GM23338 (cell line): ENCODE measurements around the gene TSPAN3. TPM values are rescaled to one million over a fixed set of nuclear protein-coding genes. Genes with fewer than 3 reads are reported as not detected.

Experiments used
- CREB1 ChIP-seq: fragments of 250-450 bp; sonication (Bioruptor Pico); IDR thresholded peaks from 2 replicates; pipeline ENCODE4 v1.5.0; 2020; ENCODE audit warnings: low read depth, mild to moderate bottlenecking, moderate library complexity
- CTCF ChIP-seq, 2 experiments: fragments of 200-600 bp in 1 of 2; sonication (generic) in 1 of 2; conservative IDR thresholded peaks; 2 replicates each; pipeline versions ENCODE4 v1.5.1 to v1.6.1; 2016 to 2017; ENCODE audit warnings: antibody characterized with exemption in 2 of 2, low read depth in 2 of 2, mild to moderate bottlenecking in 2 of 2, moderate library complexity in 1 of 2
- EZH2phosphoT487 ChIP-seq: fragments of 200-600 bp; sonication (generic); IDR thresholded peaks from one replicate; pipeline ENCODE4 v1.8.1; 2018; ENCODE audit warnings: antibody characterized with exemption; ENCODE audit not compliant: unreplicated experiment
- POLR2AphosphoS5 ChIP-seq: IDR thresholded peaks from 2 replicates; pipeline ENCODE4 v1.6.1; 2016; ENCODE audit warnings: antibody characterized with exemption, low read depth
- ZNF114 ChIP-seq: fragments of 250-450 bp; sonication (Bioruptor Pico); IDR thresholded peaks from 2 replicates; pipeline ENCODE4 v1.5.0; 2020; ENCODE audit warnings: mild to moderate bottlenecking, moderate library complexity
- ZNF331 ChIP-seq: fragments of 250-450 bp; sonication (Bioruptor Pico); IDR thresholded peaks from 2 replicates; pipeline ENCODE4 v1.5.0; 2020; ENCODE audit warnings: low read depth, mild to moderate bottlenecking, moderate library complexity
- ZNF462 ChIP-seq: fragments of 250-450 bp; sonication (Bioruptor Pico); IDR thresholded peaks from 2 replicates; pipeline ENCODE4 v1.5.0; 2020; ENCODE audit warnings: mild to moderate bottlenecking, moderate library complexity
- polyA plus RNA-seq: library from polyadenylated mRNA; unstranded; fragments of >200 nt; fragmentation: Nextera tagmentation; extraction: Ambion mirVana; gene quantifications from 2 replicates; pipeline ENCODE4 v1.2.1, GENCODE V29; 2016
- total RNA-seq: library from RNA; depleted of rRNA; stranded (reverse); fragments of >200 nt; shearing (Covaris generic); gene quantifications from 2 replicates; pipeline ENCODE4 v1.2.3, GENCODE V29; 2014

Gene TSPAN3
- total and polyA plus RNA-seq, 2 experiments from 2014 or later = 72.5 to 159 TPM

GRCh38 chr15:77066971-77067690, 3.8 kb downstream of the TSPAN3 start (continued):
- TF ChIP-seq ZNF462 (CRISPR knock-in tag) (no peak), CREB1 (CRISPR knock-in tag) (no peak), ZNF114 (CRISPR knock-in tag) (no peak), EZH2phosphoT487 (no peak), POLR2AphosphoS5 (no peak), ZNF331 (CRISPR knock-in tag) (no peak), CTCF (conservative IDR thresholded peaks at IDR 0.05; ENCODE audit: low read depth in 2 of 2) (no peak)
